Stimulated activated CD4-positive, alpha-beta T cell treated with anti-CD3 and anti-CD28 coated beads, Interleukin-12 subunit alpha, Interleukin-12 subunit beta, amount 100 ng/mL, for 48 hours (primary cell): Measurements from ENCODE around the gene TSKU.
"Not testable (repeated sequence)": the region's sequence is repeated elsewhere in the genome, so short reads cannot be mapped to it uniquely, and the experiment has no call there.

ENCODE experiments used
- DNase-seq, 3 donors: peaks; one replicate each; pipeline ENCODE4 v3.0.0-alpha.2; 2020; ENCODE audit warnings: low read depth in 2 of 3, low spot score in 1 of 3

TSKU gene

GRCh38 chr11:76800466-76801200 lies 17.5 kb downstream of the TSKU start:
- DNase-seq: no peak

- no peak for DNase-seq
Measured at GRCh38 chr11:76801225-76801624, 18.1 kb downstream of the TSKU start.

- DNase-seq: no peak
Measured at GRCh38 chr11:76801736-76802135, 18.6 kb downstream of the TSKU start.

- no peak for DNase-seq
Measured at GRCh38 chr11:76802151-76802550, 19.0 kb downstream of the TSKU start.

GRCh38 chr11:76802621-76803020 lies 19.5 kb downstream of the TSKU start:
- DNase-seq: no peak

- no peak for DNase-seq
Measured at GRCh38 chr11:76803023-76803422, 19.9 kb downstream of the TSKU start.

GRCh38 chr11:76803811-76804600 lies 20.9 kb downstream of the TSKU start:
- DNase-seq: peak; percentile 64 to 76 (median 68)

GRCh38 chr11:76805206-76805913 lies 22.2 kb downstream of the TSKU start:
- DNase-seq: peak; percentile 34 to 48 (median 35)

GRCh38 chr11:76806131-76806530 lies 23.0 kb downstream of the TSKU start:
- DNase-seq: no peak

GRCh38 chr11:76806608-76807205 lies 23.6 kb downstream of the TSKU start:
- DNase-seq: no peak

GRCh38 chr11:76807206-76807875 lies 24.2 kb downstream of the TSKU start:
- peak; percentile 59 to 82 (median 75) for DNase-seq

GRCh38 chr11:76808171-76808570 lies 25.0 kb downstream of the TSKU start:
- DNase-seq: no peak

- DNase-seq: no peak
Measured at GRCh38 chr11:76808996-76809395, 25.8 kb downstream of the TSKU start.

GRCh38 chr11:76810151-76810853 lies 27.1 kb downstream of the TSKU start:
- peak; percentile 22 to 57 (median 44) for DNase-seq

- DNase-seq: no peak
Measured at GRCh38 chr11:76811259-76811658, 28.1 kb downstream of the TSKU start.

GRCh38 chr11:76814414-76814813 lies 31.3 kb downstream of the TSKU start:
- no peak for DNase-seq

GRCh38 chr11:76815678-76816077 lies 32.5 kb downstream of the TSKU start:
- DNase-seq: not testable (repeated sequence)

- DNase-seq: no peak
Measured at GRCh38 chr11:76820184-76820566, 37.0 kb downstream of the TSKU start.

GRCh38 chr11:76821396-76821795 lies 38.2 kb downstream of the TSKU start:
- DNase-seq: not testable (repeated sequence)

GRCh38 chr11:76822406-76822805 lies 39.2 kb downstream of the TSKU start:
- DNase-seq: no peak
